Stomach smooth muscle (tissue), 2 donors: Measurements from ENCODE around the gene DAGLB.

Source experiments
- H3K27ac ChIP-seq: one replicate; pipeline ENCODE4 v1.7.0; 2013; ENCODE audit warnings: mild to moderate bottlenecking, low read length, inconsistent platforms
- H3K27me3 ChIP-seq, 2 donors: one replicate each; pipeline ENCODE4 v1.7.0; 2013; ENCODE audit warnings: low read length in 2 of 2; ENCODE audit not compliant: insufficient read depth in 2 of 2, control insufficient read depth in 1 of 2
- H3K36me3 ChIP-seq, 2 donors: one replicate each; pipeline ENCODE4 v1.7.0; 2013; ENCODE audit warnings: low read length in 2 of 2; ENCODE audit not compliant: control insufficient read depth in 2 of 2, insufficient read depth in 2 of 2
- H3K4me1 ChIP-seq: one replicate; pipeline ENCODE4 v1.7.0; 2013; ENCODE audit warnings: low read length; ENCODE audit not compliant: control insufficient read depth, insufficient read depth
- H3K4me3 ChIP-seq, 2 donors: one replicate each; pipeline ENCODE4 v1.7.0; 2013; ENCODE audit warnings: low read length in 2 of 2
- H3K9ac ChIP-seq, 2 donors: one replicate each; pipeline ENCODE4 v1.7.0; 2013; ENCODE audit warnings: low read length in 2 of 2, mild to moderate bottlenecking in 1 of 2
- H3K9me3 ChIP-seq, 2 donors: one replicate each; pipeline ENCODE4 v1.7.0; 2013; ENCODE audit warnings: low read length in 2 of 2; ENCODE audit not compliant: control insufficient read depth in 2 of 2
- donor health status: healthy.
- donor health status: Pancreatic carcinoma.

Gene DAGLB

DNA sequence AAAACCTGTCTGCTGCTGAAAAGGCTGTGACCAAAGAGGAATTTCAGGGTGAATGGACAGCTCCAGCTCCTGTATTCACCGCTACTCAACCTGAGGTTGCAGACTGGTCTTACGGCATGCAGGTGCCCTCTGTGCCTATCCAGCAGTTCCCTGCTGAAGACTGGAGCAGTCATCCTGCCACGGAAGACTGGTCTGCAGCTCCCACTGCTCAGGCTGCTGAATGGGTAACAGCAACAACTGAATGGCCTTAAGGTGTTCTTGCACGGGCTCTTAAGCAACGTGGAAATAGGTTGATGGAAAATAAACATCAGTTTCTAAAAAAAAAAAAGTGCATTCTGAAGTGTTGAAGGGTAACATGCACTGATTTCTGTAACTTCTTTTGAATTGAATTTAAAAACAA, 82.3 kb downstream of the DAGLB start:
- H3K9me3 ChIP-seq: no peaks in the 10 kb centered on the region
- H3K36me3 ChIP-seq: no peaks in the 10 kb centered on the region
- no peaks in the 10 kb centered on the region for H3K4me1 ChIP-seq
- H3K4me3 ChIP-seq: no peak overlapping the region
- H3K27me3 ChIP-seq: no peaks in the 10 kb centered on the region
- H3K9ac ChIP-seq: no peak overlapping the region
- H3K27ac ChIP-seq: no peak overlapping the region

DNA sequence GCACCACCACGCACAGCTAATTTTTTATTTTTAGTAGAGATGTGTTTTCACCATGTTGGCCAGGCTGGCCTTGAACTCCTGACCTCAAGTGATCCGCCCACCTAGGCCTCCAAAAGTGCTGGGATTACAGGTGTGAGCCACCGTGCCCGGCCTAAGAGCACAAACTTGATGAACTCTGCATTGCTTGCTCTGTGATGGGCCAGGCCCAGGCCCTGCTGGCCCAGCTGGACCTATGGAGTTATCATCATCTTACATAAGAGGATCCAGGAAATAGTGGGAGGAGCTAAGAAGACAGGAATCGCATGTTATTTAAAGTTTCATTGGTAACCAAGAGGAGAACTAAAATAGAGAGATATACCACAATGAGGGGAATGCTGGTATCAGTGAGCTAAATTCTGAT, 86.9 kb downstream of the DAGLB start:
- Histone ChIP-seq H3K4me1 (no peaks in the 10 kb centered on the region), H3K27me3 (no peaks in the 10 kb centered on the region), H3K9me3 (no peaks in the 10 kb centered on the region), H3K4me3 (no peak overlapping the region), H3K27ac (no peak overlapping the region), H3K36me3 (no peaks in the 10 kb centered on the region), H3K9ac (no peak overlapping the region)

- no peaks in the 10 kb centered on the region for H3K27me3 ChIP-seq
- H3K9ac ChIP-seq: no peak overlapping the region
- H3K27ac ChIP-seq: no peak overlapping the region
- no peaks in the 10 kb centered on the region for H3K36me3 ChIP-seq
- no peak overlapping the region for H3K4me3 ChIP-seq
- H3K9me3 ChIP-seq: no peaks in the 10 kb centered on the region
- H3K4me1 ChIP-seq: no peaks in the 10 kb centered on the region
Observed at GRCh38 chr7:6359734-6360133, 88.0 kb downstream of the DAGLB start.
